ENCODE data around the gene RAB3GAP1.

GRCh38 chr2:135094508-135094907, 42.4 kb downstream of the RAB3GAP1 start:
- no peak for TF ChIP-seq POLR2A (IDR thresholded peaks at IDR 0.05; ENCODE audit: low read depth)
- TF ChIP-seq CTCF (IDR thresholded peaks at IDR 0.05), result no peak
- TF ChIP-seq EP300 (IDR thresholded peaks at IDR 0.05), result no peak

All from esophagus muscularis mucosa (tissue), 4 donors.